Measurements from ENCODE around the gene SURF4. TPM values are rescaled to one million over a fixed set of nuclear protein-coding genes. Genes with fewer than 3 reads are reported as not detected.
A peak's percentile ranks its signal among the peaks of the same experiment; 100 is the strongest.

The SURF4 gene
- total and polyA plus RNA-seq, 2 of the 13 experiments (the other 11 are each of a cell fraction or from before 2014, with no cell fraction given), result 220 to 265 TPM

DNA sequence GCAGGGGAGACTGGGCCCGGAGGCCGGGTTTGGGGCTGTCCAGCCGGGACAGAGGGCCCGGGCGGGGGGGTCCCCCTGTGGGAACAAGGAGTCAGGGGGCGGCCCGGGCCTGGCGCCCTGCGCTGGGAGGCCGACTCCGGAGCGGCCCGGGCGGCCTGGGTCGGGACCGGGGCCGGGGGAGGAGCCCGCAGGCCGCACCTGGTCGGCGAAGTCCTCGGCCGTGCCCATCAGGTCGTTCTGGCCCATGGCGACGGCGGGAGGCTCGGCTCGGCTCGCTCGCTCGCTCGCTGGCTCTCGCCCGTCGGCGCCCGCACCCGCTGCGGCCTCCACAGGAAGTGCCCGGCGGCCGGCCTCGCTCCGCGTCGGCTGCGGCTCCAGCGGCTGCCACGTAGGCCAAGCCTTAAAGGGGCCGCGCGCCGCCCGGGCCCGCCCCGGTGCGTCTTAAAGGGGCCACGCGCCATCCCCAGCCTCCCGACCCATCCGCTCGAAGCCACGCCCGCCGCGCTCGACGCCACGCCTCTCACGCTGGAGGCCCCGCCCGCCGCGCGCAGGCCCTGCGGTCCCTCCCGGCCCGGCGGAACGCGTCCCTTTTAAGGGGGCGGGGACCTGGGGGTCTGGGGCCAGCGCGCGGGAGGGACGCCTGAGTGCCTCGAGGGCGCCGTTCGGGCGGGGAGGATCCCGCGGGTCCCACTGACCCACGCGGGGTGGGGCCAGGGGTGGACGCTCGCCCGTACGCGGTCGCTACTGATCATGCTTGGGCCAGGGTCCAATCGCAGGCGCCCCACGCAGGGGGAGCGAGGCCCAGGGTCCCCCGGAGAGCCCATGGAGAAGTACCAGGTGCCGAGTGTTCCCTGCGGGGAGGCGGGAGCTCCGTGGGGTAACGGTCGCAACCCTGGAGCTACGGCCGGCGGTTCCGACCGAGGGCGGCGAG lies at the start of gene SURF4, which contains the start of gene STKLD1 (continued):
- TF ChIP-seq, protein P1, sequence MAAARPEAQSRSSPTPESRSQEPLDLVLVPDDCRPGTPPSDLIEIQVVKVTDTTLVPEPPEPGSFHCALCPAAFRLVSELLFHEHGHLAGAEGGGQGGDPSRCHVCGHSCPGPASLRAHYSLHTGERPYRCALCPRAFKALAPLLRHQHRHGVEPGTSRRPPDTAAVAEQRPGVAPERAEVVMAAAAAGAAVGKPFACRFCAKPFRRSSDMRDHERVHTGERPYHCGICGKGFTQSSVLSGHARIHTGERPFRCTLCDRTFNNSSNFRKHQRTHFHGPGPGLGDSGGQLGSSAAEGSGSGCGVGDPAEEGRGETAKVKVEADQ (CRISPR knock-in tag; IDR thresholded peaks at IDR 0.05; ENCODE audit: borderline replicate concordance), result no peak
- TF ChIP-seq FOXM1 (CRISPR knock-in tag; IDR thresholded peaks at IDR 0.05) (no peak), MTF2 (CRISPR knock-in tag; IDR thresholded peaks at IDR 0.05; ENCODE audit: borderline replicate concordance) (no peak), SATB2 (CRISPR knock-in tag; IDR thresholded peaks at IDR 0.05) (peak; percentile 25), NR3C1 (CRISPR knock-in tag; IDR thresholded peaks at IDR 0.05) (no peak), ZNF530 (CRISPR knock-in tag; IDR thresholded peaks at IDR 0.05; ENCODE audit: low read depth) (no peak), ZNF383 (CRISPR knock-in tag; IDR thresholded peaks at IDR 0.05; ENCODE audit: borderline replicate concordance) (peak; percentile 82; the same call in 1 of the 2 replicates), EHMT2 (IDR thresholded peaks at IDR 0.05; ENCODE audit: borderline replicate concordance, low read depth, low read length) (no peak), BRD4 (CRISPR knock-in tag; IDR thresholded peaks at IDR 0.05) (peak; percentile 56), SPEN (CRISPR knock-in tag; IDR thresholded peaks at IDR 0.05; ENCODE audit: low read depth) (peak; percentile 76), SMARCC2 (IDR thresholded peaks at IDR 0.05) (no peak), CAMTA2 (CRISPR knock-in tag; IDR thresholded peaks at IDR 0.05; ENCODE audit: borderline replicate concordance) (no peak), ZMAT3 (CRISPR knock-in tag; conservative IDR thresholded peaks at IDR 0.05) (0 out of 2 replicates have a peak, but pooled peaks have one; percentile 61), ZNF577 (CRISPR knock-in tag; IDR thresholded peaks at IDR 0.05; ENCODE audit: borderline replicate concordance, low read depth) (no peak), AGO2 (optimal IDR thresholded peaks at IDR 0.05; ENCODE audit: low read depth, low read length) (peak; percentile 43), ARNTL (CRISPR knock-in tag; IDR thresholded peaks at IDR 0.05) (no peak)
- TF ChIP-seq, protein P2, sequence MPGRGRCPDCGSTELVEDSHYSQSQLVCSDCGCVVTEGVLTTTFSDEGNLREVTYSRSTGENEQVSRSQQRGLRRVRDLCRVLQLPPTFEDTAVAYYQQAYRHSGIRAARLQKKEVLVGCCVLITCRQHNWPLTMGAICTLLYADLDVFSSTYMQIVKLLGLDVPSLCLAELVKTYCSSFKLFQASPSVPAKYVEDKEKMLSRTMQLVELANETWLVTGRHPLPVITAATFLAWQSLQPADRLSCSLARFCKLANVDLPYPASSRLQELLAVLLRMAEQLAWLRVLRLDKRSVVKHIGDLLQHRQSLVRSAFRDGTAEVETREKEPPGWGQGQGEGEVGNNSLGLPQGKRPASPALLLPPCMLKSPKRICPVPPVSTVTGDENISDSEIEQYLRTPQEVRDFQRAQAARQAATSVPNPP (CRISPR knock-in tag; IDR thresholded peaks at IDR 0.05), result peak; percentile 58; the same call in 1 of the 2 replicates
- TF ChIP-seq, protein P3, sequence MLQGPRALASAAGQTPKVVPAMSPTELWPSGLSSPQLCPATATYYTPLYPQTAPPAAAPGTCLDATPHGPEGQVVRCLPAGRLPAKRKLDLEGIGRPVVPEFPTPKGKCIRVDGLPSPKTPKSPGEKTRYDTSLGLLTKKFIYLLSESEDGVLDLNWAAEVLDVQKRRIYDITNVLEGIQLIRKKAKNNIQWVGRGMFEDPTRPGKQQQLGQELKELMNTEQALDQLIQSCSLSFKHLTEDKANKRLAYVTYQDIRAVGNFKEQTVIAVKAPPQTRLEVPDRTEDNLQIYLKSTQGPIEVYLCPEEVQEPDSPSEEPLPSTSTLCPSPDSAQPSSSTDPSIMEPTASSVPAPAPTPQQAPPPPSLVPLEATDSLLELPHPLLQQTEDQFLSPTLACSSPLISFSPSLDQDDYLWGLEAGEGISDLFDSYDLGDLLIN (CRISPR knock-in tag; IDR thresholded peaks at IDR 0.05; ENCODE audit: borderline replicate concordance), result no peak
- TF ChIP-seq, protein P4, sequence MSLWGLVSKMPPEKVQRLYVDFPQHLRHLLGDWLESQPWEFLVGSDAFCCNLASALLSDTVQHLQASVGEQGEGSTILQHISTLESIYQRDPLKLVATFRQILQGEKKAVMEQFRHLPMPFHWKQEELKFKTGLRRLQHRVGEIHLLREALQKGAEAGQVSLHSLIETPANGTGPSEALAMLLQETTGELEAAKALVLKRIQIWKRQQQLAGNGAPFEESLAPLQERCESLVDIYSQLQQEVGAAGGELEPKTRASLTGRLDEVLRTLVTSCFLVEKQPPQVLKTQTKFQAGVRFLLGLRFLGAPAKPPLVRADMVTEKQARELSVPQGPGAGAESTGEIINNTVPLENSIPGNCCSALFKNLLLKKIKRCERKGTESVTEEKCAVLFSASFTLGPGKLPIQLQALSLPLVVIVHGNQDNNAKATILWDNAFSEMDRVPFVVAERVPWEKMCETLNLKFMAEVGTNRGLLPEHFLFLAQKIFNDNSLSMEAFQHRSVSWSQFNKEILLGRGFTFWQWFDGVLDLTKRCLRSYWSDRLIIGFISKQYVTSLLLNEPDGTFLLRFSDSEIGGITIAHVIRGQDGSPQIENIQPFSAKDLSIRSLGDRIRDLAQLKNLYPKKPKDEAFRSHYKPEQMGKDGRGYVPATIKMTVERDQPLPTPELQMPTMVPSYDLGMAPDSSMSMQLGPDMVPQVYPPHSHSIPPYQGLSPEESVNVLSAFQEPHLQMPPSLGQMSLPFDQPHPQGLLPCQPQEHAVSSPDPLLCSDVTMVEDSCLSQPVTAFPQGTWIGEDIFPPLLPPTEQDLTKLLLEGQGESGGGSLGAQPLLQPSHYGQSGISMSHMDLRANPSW (CRISPR knock-in tag; IDR thresholded peaks at IDR 0.05; ENCODE audit: borderline replicate concordance), result 0 out of 2 replicates have a peak, but pooled peaks have one; percentile 8
- TF ChIP-seq, protein P5, sequence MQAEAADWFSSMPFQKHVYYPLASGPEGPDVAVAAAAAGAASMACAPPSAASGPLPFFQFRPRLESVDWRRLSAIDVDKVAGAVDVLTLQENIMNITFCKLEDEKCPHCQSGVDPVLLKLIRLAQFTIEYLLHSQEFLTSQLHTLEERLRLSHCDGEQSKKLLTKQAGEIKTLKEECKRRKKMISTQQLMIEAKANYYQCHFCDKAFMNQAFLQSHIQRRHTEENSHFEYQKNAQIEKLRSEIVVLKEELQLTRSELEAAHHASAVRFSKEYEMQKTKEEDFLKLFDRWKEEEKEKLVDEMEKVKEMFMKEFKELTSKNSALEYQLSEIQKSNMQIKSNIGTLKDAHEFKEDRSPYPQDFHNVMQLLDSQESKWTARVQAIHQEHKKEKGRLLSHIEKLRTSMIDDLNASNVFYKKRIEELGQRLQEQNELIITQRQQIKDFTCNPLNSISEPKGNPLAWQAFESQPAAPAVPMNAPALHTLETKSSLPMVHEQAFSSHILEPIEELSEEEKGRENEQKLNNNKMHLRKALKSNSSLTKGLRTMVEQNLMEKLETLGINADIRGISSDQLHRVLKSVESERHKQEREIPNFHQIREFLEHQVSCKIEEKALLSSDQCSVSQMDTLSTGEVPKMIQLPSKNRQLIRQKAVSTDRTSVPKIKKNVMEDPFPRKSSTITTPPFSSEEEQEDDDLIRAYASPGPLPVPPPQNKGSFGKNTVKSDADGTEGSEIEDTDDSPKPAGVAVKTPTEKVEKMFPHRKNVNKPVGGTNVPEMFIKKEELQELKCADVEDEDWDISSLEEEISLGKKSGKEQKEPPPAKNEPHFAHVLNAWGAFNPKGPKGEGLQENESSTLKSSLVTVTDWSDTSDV (CRISPR knock-in tag; IDR thresholded peaks at IDR 0.05), result peak; percentile 46; the same call in 1 of the 2 replicates
